ENCODE measurements around the gene SETD3.

Gene SETD3

DNA sequence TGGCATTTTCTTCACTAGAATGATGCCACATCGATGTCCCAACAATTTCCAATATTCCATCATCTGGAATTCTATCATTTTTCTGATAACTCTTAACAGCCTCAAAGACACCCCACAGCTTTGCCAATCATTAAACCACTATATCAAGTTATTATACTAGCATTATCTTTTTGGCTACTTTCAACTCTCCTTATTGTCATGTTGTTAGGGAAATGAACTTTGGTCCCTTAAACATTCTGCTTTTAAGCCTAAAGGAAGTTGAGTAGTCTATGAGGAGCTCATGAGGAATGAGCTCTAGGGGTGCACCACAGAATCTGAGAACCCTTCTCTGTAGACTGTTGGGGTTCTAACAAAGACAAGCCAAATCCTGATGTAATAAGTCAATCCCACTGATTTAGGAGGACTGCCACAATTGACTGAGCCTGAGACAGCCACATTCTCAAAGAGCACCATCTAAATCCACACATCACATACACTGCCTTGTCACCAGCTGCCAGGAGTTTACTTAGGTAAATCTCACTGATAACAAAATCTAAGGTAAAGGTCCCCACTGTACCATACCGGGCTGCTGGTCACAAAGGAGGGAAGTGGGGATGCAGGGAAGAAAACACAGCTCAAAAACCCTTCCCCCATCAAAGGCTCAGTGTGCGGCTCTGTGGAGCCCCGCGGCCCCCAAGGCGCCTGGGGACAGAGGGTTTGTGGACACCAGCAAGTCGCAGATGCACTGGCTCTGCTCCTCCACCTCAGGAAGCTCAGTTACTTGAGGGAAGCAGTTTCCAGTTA lies 58.2 kb downstream of the SETD3 start:
- DNase-seq (ENCODE audit: low spot score) = no peak

DNA sequence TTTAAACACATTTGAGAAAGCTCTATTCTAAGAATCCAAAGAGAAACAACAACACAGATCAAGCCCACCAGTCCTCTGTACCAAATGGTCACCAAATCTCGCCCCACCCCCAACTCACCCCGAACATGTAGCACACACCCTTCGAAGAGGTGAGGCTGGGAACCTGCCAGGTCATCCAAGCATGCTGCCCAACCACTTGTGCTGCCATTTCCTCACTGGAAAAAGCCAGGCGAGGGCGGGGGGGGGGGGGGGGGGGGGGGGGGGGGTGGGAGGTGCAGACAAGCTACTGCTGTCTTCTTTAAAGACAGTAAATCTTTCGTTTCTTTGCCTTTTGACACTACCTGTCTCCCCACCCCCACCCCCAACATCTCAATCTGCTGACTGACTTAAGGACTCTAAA lies 59.9 kb downstream of the SETD3 start:
- DNase-seq (ENCODE audit: low spot score) = no peak

DNA sequence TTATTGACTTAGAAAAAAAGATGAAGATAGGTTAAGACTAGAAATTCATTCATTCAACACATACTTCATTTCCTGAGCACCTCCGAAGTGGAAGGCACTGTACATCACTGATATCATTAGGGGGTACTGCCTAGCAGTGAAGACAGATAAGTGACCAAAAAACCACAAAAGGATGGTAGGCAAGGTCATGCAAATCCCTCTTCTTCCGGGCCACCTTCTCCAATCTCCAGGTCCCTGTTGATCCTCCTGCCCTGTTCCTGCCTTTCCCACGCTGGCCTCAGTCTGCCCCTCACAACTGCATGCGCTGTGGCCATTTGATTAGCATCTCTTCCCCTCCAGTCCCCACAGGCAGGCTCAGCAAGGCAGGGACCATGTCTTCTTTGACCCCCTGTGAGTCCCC lies 60.8 kb downstream of the SETD3 start:
- no peak for DNase-seq (ENCODE audit: low spot score)

DNA sequence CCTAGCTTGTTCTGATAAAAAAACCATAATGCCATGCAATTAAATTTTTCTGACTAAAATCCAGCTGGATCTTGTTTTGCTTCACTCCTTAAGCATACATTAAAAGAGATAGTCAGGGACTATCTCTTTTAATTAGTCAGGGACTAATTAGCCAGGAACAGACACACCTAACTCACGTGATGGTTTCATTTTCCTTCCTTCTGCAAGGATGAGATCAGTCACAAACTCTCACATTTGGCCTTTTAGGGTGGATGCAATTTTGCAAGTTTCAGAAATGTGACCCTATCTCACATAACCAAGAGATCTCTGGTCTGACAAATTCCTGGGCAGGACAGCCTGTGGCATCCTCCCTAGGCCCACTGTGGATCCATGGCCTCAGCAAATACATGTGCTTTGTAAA lies 62.4 kb downstream of the SETD3 start:
- DNase-seq (ENCODE audit: low spot score) = no peak

DNA sequence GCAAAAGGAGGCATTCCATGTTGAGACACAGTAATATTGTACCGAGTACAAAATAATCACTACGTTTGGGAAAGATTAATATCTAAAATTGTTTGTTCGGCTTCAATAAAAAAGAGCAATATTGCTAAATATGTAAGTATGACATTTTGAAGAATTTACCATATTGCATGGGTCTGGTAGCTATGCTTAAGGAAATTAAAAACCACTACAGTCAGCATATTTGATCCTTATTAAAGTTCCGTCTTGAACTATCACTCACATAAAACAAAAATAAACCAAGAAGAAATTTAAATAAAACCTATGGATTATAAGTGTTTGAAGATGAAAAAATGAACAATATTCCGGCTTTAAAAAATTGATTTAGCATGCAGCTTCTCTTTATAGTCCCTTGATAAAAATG lies 63.8 kb downstream of the SETD3 start:
- no peak for DNase-seq (ENCODE audit: low spot score)

DNA sequence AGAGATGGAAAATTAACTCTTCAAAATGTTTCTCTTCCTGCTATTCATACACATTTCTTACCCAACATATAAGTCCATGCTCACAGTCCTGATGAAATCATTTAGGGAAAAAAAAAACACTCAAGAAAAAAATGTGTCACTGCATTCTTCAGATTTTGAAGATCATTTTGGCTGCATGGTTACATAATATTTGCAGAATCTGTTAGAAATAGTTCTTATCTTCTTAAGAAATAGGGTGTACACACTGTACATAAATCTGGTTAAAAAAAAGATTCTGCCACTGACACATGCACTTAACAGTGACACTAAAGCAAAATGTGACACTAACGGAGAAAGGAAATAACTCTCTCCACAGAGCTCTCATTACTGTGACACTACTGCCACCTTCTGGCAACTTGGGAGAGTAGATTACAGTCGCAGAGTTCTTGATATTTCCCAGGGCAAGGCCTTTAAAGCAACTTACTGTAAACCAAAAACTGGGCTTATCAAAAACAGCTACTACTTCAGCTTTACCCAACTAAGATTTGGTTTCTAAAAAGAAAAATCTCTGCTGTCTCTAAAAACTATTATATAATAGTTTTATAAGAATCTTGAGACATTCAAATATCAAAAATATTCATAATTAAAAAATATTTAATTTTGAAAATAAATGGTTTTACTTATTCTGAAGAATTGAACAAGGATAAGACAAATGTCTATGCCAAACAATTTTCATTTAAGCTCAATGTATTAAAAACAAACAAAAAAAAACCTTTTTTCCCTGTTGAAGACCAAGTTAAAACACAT lies 65.0 kb downstream of the SETD3 start:
- DNase-seq (ENCODE audit: low spot score) = peak; percentile 86

DNA sequence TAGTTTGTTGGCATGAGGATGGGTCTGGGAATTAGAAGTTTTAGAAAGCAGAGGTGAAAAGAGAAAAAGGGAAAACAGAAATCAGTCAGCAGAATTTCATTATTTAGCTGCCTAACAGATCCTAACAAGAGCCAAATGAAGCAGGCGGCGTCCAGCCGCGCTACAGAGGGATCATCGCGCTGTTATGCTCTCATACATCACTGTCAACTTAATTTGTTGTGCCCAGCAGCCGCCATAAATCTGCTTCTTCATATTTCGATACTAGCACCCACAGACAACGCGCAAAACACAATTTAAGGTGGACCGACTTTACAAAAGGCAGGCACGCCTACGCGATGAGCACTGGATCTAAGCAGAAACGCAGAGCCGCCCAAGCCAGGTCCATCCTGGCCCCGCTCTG lies 66.7 kb downstream of the SETD3 start:
- no peak for DNase-seq (ENCODE audit: low spot score)

DNA sequence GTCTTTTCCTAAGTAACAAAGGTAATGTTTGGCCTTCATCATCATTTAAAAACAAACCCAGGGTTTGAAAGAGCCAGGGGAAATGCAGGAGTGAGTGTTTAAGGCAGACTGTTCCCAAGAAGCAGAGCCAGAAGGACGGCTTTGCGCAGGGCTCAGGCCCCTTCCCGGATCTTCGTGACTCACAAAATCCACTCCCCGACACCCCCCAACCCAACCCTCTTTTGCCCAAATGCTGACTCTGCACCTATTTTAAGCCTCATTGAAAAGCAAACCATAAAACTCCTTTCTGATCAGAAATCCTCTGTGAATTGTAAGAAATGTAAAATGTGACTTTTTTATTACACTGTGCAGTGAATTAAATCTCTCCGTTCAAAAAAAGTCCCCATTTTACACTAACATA lies 67.5 kb downstream of the SETD3 start:
- DNase-seq (ENCODE audit: low spot score) = no peak

DNA sequence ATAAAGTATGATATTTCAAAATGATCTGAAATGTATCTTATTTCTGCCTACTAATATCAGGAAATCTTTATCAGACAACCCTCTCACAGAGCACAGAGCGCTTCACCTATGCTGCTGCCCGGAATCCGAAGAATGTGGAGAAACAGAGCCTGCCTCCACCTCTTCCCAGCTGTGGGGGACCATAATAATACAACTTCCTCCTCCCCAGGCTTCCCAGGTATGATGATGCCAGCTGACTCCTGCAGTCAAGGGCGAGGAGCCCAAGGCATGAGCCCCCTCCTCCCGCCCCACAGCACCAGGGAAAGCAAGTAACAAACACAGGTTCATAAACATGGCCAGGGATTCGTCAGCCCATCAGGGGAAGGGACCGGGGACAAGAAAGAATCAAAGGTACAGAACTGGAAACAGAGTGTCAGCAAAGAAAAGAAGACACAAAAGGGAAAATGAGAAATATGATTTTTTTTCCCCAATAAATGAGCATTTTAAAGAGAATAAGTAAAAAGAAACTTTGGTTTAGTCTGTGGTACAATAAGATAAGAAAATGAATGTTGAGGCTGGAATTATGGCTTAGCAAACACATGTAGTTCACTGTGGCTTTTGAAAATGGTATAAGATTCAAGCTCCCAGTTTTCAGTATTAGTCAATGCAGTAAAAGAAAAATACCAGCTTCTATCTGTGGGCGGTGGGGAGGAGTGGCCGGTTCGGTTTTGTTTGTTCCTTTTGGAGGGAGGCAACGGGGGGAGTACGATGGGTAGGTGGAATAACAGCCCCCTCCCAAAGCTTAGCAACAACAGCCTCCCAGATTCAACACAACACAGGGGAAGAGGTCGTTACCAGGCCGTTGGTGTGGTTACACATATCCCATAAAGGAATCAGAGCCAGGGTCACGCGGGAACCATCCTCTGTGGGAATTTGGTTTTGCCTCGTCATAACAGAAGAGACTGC lies 68.3 kb downstream of the SETD3 start:
- DNase-seq (ENCODE audit: low spot score) = no peak

DNA sequence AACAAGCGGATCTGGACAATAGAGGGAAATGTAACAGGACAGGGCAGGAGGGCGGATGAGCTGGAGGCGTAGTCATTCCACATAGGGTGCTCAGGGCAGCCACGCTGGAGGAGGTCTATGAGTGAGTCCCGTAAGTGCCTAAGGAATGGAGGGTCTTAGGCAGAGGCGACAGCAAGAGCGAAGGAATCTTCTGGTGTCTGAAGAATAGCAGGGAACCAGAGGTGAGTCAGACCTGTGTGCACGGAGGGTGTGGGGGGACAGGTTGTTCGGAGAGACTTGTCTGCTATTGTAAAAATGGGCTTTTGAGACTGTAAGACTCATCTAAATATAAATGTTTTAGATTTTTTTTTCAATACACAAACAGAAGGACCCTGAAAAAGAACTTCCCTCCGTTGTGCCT lies 70.6 kb downstream of the SETD3 start:
- DNase-seq (ENCODE audit: low spot score) = no peak

DNA sequence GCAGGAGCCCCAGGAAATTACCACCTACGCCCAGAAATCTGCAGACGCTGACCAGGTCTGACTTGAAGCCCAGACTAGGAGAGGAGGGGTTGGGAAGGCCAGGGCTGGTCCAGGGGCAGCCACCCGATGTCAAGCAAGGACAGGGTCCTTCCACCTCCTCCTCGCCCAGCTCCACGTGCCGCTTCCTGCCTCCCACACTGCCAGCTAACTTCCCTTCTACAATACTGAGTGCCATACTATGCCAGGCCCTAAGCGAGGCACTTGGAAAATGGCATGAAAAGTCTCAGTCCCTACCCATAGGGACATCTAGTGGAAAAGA lies 71.7 kb downstream of the SETD3 start:
- DNase-seq (ENCODE audit: low spot score) = no peak

DNA sequence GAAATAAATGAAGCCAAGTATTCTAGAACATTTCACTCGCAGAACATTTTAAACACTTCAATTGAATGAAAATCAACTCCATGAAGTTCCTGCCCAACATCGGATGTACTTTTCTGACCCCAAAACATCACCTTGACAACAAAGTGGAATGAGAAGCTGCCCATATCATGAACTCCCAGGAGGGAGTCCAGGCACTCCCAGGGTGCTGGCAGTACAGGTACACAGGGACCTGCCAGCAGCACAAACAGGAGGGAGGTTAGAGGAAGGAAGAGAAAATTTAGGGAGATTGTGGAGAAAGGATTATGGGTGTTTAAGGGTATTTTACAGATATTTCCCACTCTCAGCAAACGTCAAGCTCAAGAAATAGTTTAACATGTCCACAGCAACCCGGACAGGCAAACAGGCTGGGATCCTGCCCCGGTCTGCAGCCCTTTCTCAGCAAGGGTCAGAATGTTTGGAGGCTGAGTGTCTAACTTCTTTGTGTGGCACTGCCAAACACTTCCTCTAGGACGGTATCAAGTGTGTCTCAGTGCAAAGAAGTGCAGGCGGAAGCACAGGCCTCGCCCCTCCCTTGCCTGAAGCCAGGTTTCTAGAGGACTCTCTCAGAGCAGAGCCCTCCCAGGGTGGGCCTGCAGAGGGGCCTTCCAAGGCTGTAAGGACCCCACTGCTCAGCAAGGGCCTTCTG lies 72.2 kb downstream of the SETD3 start:
- DNase-seq (ENCODE audit: low spot score) = no peak

DNA sequence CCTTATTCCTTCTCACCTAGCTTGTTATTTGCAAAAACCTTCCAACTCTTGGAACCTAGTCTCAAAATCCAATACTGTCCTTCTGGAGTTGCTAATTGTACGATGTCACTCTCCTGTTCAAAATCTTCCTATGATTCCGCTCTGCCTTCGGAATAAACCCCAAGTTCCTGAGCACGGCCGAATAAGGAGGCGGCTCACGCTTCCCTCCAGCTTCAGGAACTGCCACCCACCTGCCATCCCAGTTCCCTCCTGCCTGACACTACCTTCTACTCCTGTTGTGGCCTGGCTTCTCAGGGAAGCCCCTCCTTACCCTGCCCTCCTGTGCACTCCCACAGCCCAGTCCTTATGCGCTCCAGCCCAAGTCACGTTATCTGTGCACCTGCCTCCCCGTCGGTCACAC lies 73.2 kb downstream of the SETD3 start:
- DNase-seq (ENCODE audit: low spot score) = no peak

DNA sequence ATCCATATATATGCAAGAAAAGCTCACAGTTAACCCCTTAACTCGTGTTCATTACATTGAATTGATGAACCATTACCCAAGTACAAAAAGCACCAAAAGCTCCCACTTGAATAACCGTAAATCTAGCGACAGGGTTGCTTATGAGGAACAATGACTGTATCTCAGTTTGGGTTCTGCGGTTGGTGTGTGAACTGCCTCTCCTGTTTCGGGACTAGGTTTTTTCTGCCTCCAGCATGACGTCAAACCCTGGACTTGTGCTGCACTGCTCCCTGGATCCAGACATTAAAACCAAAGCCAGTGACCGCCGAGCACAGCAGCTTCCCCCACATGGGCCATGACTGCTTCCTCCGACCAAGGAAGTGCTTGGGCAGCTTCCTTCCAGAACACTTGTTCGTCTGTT lies 77.7 kb downstream of the SETD3 start:
- DNase-seq (ENCODE audit: low spot score) = no peak

DNA sequence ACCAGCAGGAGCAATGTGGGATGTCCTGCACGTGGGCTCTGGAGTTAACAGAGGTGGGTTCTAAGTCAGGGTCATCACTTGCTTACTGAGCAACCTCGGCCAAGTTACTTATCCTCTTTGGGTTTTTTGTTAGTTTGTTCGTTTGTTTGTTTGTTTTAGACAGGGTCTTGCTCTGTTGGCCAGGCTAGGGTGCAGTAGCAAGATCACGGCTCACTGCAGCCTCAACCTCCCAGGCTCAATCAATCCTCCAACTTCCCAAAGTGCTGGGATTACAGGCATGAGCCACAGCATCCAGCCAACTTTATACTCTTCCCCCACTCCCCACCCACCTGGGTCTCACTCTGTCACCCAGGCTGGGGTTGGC lies 78.4 kb downstream of the SETD3 start:
- DNase-seq (ENCODE audit: low spot score) = no peak

DNA sequence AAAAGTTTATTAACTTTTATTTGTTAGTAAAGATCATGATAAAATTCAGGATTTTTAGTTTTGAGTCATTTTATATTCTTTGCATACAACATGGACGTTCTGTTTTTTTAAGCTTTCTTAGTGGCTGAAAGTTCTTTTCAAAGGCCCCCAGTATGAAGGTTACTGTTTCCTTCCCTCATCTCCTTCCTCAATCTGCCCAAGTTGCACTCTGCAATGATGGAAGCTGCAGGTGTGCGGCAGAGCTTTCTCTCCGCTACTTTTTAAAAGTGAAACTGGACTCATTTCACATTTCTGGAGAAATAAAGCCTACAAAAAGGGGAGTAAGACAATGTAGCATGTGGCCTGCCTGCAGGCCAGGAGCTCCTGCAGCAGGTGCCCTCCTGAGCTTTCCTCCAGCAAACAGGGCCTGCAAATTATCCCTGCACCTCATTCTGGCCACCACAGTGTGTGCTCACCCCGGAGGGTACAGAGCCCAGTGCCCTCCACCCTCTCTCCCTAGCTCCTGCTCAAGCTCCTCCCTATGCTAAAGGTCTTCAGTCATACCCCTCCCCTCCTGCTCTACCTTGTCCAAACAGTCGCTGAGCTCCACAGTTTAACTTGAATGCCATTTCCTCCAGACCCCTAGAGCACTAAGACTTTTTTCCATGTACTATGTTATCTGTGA lies 78.9 kb downstream of the SETD3 start:
- no peak for DNase-seq (ENCODE audit: low spot score)

DNA sequence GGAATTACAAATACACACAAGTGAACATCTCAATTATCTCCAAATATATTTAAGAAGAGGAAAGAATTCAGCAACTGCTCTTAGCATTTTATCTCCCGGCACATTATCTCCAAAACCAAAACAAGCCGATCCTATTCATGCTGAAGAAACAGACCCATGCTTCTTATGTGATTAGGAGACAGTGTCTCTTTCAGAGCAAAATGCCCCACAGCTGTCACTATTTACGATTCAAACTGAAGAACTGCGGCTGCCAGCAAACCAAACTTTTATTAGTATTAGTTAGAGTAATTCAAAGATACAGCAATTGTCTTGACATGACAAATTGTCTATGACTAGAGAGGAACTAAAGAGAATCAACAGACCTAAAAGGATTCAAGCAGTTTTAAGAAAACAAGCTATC lies 79.4 kb downstream of the SETD3 start:
- DNase-seq (ENCODE audit: low spot score) = no peak

DNA sequence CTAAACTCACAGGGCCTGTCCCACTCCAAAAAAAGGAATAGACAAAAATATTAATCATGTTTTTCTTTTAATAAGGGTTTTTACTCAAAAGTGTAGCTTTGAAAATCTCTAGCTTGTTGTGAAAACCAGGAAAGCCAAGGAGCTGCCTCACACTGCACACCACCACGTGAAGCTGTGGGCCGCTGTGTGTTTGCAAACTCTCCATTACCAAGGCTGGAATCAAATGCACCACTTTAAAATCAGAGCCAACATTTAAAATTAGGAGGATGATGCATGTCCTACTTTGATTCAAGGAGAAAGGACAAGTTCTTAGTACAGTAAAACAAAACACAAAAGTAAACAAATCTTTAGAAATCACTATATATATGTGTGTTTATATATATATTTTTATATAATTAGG lies 83.0 kb downstream of the SETD3 start:
- DNase-seq (ENCODE audit: low spot score) = no peak

DNA sequence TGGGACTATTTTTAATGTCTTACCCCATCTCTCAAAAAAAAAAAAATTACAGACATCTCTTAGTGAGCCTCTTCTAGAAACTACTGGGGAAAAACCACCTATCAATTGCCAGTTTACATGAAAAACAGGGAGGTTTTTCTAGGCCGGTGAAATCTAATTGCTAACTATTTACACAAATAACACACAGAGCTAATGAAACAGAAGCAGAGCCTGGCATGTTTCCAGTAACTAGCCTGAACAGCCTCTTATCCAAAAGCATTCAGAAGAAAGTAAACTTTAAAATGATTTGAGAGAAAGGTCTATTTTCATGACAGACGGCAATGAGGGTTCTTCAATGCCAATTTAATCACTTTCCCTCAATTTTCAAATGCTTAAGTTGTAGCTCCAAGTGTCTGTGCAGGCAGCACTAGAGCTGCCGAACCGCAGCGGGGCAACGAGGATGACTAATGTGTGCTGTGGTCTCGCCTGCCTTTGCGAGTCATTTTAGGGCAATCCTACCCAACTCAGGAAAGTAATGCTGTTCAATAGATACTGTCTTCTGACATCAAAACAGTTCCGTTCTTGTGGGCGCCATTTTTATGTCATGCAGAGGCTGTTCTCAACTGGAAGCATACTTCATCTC lies 84.6 kb downstream of the SETD3 start:
- DNase-seq (ENCODE audit: low spot score) = peak; percentile 48

DNA sequence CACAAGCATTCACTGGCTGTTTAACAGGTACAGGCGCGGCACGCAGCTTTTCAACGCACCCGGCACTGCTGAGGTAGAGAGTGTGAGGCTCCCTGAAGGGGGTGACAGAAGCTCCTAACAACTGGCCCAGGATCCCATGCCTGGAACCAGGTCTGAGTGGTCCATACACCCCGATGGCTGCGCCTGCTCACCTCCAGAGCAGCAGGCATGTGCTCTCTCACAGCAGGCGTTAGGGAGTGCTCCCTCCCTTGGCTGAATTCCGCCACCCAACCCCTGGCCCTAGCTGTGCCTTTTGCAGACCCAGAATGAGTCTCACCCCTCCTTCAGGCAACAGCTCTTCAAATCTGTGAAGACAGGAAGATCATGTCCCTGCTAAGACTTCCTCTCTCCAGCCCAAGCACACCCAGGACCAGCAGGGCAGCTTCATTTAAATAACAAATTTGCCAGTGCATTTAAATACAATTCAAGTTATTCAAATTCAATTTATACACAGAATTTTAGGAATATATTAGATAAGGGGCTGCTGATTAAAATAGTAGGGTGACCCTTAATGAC lies 86.0 kb downstream of the SETD3 start:
- DNase-seq (ENCODE audit: low spot score) = no peak
